GM19438 (cell line): ENCODE results near the gene KNG1.
A peak's percentile ranks its signal among the peaks of the same experiment; 100 is the strongest.

Experiments used
- ATAC-seq: cut with Tn5 transposase; IDR thresholded peaks from one replicate; pipeline ENCODE4 v1.9.1; 2021; ENCODE audit warnings: low read depth; ENCODE audit not compliant: unreplicated experiment

Gene KNG1

DNA sequence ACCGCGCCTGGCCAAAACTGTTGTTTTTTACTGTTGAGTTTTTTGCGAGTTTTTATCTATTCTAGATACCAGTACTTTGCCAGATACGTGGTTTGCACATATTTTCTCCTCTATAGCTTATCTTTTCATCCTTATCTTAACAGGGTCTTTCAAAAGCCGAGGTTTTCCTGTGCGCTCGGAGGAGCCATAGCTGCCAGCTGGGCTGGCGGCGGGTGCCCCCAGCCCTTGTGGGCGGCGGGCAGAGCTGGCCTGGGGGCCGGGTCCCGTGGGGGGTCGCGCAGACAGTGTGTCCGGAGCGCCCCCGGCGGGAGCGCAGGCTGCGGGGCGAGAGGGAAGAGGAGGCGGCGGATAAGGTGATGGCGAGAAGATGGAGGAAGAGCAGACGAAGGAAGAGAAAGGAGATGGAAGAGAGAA lies 55.1 kb downstream of the KNG1 start:
- ATAC-seq, result peak; percentile 42

DNA sequence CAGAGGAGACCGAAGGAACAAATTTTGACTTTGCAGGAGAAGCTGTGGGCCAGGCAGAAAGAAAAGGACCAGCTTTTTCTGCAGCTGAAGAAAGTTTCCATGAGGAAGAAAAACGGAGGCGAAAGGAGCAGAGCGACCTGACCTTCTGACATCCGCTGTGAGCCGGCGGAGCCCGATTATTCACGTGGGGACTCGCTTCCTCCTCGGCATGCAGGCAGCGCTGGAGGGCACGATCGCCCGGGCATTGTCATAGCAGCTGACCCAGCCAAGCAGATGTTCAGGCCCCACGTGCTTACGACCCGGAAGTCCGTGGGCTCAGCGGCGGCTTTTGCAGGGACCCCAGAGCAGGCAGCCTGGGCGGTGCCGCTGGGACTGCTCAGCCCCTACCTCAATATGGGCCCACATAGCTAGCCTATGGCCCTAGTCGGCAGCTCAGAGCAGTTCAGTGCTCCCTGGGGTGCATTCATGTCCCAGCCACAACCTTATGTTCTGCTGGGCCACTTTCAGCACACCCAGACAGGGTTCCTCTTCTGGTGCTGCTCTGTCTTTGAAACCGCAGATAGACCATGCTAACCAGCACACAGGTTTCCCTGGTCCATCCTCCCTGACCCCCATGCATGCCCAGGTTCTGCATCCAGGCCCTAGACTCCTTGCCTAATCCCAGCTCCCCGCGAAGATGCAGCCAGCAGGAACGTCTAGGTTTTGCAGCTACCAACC lies 55.7 kb downstream of the KNG1 start:
- peak; percentile 90 for ATAC-seq

DNA sequence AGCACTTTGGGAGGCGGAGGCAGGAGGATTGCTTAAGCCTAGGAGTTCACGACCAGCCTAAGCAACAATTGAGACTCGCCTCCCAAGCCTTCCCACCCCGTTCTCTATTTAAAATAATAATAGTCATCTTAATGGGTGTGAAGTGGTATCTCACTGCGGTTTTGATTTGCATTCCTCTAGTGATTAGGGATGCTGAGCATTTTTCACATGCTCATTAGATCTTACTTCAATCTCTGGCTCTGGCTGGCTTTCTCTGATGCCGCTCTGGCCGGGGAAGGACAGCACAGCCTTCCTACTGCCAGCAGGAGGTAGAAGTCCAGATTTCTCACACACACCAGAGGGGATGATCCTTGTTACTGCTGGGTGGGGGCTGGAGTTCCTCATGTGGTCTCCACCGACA lies 58.8 kb downstream of the KNG1 start:
- no peak for ATAC-seq

DNA sequence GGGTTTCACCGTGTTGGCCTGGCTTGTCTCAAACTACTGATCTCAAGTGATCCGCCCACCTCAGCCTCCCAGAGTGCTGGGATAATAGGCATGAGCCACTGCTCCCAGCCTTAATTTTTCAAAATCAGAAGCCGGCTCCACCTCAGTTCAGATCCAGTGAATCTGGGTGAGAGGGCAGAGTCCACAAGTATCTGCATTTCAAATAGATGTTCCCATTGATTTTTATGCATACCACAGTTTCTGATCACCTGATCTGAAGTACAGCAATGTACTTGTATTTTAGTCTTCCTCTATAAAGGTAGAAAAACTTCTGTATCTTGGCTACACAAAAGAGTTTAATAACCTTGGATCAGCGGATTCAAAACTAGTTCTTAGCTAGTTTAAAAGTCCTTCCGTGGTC lies 62.0 kb downstream of the KNG1 start:
- ATAC-seq, result no peak

DNA sequence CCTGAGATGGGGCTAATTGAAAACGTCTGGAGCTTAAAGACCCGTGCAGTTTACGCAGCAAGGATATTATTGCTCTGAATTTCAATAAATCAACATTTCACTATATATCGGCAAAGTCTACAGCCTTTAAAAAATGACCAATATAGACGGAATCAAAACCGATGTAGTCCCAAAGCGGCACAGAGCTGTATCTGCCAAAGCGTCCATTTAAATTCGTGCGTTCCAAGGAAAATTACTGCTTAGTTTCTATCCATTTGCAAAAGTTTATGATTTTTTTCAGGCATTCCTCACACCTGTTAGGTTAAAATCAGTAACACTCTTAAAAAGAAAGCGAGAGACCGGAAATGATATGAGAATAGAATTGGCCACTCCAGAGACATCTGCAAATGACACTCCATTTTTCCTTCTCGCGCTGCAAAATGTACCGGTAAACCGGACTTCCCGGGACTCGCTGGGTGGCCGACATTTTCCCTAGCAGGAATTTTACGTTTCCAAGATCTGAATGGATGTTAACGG lies 65.4 kb downstream of the KNG1 start:
- no peak for ATAC-seq

DNA sequence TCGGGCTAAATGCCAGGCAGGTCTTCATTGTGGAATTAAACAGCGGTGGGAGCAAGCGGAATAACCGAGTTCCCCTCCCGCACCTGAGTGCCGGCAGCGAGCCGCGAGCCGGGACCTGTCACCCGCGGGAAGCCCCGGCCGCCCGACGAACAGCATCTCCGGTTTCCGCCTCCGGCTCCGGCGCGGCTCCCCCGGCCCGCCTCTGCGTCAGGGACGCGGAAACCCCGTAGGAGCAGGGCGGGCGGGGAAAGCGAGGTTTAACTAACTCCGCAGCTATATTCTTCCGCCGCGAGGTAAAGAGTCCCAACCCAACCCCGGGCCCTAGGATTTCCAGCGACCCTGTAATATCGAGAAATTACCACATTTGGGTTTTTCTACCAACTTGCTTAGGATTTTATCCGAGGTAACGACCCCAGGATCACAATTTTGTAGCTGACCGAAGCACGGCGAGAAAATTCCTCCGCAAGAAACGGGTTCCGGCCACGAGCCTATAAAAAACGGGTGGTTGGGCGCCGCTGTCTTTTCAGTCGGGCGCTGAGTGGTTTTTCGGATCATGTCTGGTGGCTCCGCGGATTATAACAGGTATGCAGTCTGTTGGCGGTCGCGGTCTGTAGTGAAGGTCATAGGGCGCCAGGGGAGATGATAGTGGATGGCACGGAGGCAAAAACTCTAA lies 66.0 kb downstream of the KNG1 start, which contains the start of gene EIF4A2:
Gene EIF4A2, plus strand, starts transcription at position 520 of the 673 bp plus-strand sequence. Its CDS starts 34 bp downstream, at position 554.
- ATAC-seq, result peak; percentile 52

DNA sequence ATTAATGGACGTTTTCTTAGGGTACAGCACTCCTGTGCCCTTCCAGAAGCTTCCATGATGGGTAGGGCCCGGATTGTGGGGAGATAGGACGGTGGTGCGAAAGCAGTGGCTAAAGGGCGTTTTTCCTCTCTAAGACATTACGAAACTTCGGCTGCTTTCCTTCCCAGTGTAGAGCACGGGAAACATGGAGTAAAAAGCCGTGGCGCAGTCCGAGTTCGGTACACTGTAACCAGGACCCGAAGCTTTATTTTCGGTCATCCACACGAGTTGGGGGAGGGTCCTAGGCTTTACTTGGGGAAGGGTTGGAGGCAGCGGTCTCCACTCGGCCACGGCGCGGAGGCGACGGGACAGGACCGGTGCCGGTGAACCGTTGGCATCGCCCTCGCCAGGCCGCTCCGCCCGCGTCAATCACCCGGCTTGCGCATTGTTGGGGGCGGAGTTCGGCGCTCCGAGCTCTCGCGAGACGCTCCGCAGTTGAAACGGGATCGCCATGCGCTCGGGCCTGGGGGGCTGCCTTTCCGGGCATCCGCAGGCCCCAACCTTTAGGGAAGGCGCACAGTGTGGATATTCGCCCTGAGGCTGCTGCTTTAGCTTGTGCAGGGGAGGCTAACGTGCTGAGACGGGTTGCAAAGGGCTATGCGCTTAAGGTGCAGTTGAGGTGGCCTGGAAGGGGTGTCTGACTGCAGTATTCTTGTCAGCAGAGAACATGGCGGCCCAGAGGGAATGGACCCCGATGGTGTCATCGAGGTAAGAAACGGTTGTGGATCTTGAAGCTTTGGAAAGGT lies 66.8 kb downstream of the KNG1 start:
- ATAC-seq, result peak; percentile 72

DNA sequence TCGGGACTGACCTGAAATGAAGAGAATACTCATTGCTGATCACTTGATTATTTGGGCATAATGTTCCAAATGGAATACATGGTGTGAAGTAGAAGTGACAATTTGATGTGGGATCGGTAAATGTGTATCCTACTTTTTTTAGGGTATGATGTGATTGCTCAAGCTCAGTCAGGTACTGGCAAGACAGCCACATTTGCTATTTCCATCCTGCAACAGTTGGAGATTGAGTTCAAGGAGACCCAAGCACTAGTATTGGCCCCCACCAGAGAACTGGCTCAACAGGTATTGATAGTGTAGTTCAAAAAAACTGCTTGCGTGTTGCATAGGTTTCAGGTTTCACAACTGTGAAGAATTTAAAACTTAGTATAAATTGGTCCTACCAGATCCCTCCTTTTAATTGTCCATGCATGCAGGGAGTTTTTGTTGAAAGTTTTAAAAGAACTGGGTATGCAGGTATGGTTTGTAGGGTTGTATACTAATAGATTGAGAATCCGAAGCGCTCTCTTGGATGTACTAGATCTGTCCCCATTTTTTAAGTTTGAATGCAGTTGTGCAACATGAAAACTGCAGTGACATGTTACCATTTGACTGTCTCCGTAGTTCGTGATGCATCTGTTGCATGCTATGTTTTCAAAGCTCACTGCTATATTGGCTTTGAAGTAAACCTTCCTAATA lies 67.8 kb downstream of the KNG1 start:
- ATAC-seq, result no peak

DNA sequence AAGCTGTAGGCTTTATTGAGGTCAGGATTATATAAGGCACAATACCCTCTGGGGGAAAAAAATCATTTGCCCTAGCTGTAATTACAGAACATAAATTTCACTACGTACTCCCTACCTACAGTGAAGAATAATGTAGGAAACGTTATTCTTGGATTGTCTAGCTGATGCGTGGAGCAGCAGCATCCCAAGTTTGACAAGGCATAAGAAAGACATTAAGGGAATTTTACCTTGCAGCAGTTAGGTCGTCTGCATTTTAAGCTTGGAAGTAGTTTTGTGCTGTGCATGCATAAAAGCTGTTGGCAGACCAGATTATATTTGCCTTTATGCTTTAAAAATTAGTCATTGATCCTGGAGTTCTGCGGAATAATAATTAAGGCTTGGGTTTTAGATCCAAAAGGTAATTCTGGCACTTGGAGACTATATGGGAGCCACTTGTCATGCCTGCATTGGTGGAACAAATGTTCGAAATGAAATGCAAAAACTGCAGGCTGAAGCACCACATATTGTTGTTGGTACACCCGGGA lies 68.4 kb downstream of the KNG1 start:
- ATAC-seq, result no peak

DNA sequence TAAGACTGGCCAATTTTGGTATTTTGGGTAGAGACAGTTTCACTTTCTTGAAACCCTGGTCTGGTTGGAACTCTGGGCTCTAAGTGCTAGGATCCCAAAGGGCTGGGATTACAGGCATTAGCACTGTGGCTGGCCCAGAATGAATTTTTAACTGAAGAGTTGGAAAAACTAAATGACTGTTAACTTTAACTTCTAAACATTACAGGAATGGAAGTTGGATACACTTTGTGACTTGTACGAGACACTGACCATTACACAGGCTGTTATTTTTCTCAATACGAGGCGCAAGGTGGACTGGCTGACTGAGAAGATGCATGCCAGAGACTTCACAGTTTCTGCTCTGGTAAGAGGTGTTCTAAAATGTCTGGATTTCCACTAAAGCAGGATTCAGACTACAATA lies 69.8 kb downstream of the KNG1 start:
- ATAC-seq, result no peak

DNA sequence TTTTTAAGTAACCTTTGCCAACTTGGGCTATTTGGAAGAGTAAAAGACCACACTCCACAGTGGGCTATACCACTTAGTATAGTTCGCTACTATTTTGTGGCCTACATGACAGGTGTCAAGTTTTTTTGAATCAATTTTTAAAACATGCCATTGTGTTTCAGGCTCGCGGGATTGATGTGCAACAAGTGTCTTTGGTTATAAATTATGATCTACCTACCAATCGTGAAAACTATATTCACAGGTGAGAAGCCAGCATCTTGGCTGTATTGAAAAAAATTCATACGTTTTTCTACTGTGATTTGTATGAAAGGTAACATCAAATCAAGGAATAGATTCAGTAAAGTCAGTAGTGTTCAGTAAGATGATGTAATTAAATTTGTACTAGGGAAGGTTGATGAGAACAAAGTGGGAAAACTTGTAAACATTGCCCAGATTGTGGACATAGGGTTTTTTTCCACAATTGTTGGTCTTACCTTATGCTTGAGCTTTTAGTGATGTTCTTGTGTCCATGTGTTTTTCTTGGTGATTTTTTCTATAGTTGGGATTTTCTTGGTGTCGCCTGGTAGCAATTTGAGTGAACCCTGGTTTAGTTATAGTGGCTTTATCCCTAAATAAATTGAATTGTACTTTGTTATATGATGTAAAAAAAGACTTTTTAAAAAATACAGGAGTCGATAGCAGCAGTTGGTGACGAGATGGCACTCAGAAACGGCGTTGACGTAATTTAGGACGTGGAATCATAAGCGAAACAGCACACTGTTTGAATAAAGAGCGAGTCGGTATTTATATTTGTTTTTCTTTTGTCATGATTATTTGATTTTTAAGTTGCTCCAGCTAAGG lies 70.7 kb downstream of the KNG1 start:
- no peak for ATAC-seq

DNA sequence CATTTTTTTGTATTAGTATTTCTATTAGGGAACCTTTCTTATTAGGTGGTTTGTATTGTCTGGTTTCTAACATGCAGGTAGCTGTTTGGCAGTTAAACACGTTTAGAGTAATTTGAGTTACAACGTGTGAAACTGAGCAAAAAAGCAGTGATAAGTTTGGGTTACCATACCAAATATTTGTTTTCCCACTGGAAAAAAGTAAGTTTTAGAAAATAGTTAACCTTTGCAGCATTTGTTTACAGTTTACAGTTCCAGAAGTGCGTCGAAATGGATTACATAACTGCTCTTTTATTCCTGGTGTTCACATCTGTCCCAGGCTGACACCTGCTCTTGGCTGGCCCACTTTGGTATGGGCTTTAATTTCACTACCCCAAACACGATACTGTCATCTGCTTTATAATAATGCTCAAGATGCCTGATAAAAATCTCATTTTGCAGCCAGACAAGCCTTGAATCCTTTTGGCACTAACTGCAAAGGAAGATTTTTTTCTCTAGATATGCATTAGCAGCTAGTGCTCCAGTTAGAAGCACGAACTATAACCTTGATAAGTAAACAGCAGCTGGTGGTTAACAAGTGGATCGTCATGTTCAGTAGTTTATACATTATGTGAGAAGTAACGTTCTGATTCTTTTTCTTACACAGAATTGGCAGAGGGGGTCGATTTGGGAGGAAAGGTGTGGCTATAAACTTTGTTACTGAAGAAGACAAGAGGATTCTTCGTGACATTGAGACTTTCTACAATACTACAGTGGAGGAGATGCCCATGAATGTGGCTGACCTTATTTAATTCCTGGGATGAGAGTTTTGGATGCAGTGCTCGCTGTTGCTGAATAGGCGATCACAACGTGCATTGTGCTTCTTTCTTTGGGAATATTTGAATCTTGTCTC lies 71.6 kb downstream of the KNG1 start:
- ATAC-seq, result no peak

DNA sequence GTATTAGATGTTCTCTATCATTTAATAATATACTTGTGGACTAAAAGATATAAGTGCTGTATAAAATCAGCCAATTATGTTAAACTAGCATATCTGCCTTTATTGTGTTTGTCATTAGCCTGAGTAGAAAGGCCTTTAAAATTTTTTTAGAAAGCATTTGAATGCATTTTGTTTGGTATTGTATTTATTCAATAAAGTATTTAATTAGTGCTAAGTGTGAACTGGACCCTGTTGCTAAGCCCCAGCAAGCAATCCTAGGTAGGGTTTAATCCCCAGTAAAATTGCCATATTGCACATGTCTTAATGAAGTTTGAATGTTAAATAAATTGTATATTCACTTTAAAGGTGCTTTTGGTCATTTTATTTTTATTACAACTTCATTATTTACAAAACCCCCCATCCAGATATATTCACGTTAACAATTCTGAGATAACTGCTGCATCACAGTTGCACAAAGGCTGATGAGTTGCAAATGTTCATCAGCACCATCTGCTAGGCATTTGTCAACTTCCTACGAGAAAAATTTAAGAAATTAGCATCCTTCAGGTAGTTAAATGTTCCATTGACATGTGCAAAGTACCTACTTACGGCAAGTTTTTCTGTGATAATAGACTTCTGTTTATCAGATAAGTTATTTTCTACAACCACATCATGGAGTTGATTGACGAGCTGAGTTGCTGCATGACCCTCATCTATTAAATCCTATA lies 72.5 kb downstream of the KNG1 start:
- no peak for ATAC-seq

DNA sequence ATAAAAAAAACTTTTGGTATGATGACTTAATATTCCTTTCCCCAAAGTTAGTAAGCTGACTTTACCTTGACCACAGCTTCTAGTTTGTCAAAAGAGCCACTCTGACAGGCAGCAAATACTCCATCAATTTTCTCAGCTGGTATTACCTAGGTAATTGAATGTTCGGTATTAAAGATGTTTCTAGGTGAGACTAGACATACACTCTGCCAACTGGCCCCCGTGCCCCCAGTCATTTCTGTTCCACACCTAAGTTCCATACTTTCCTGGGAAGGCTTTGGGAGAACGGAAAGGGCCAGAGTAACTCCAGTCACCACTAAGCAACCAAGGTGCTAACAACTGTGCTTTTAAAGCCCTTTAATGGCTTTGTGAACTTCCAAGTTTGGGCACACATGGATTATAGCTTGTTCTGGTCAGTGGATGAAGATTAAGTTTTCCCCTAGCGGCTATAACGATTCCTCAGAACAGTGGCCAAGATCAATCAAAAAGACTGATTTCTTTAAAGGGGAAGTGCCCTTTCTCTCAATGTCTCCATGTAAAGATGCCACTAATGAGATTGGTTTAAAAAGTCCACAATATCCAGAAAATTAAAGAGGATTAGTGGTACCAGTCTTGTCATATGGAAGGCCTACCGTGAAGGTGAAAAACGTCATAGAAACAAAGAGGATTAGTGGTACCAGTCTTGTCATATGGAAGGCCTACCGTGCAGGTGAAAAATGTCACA lies 73.3 kb downstream of the KNG1 start:
- ATAC-seq, result no peak
